Islet of Langerhans (tissue), 1 donor: ENCODE measurements around the gene SPAG16.
"Not testable (repeated sequence)": the region's sequence is repeated elsewhere in the genome, so short reads cannot be mapped to it uniquely, and the experiment has no call there.

Experiments
- FAIRE-seq: peaks from one replicate; lab custom pipeline; 2011; peaks lifted over from hg19 to GRCh38; lab: Jason Lieb, UNC

Gene SPAG16

DNA sequence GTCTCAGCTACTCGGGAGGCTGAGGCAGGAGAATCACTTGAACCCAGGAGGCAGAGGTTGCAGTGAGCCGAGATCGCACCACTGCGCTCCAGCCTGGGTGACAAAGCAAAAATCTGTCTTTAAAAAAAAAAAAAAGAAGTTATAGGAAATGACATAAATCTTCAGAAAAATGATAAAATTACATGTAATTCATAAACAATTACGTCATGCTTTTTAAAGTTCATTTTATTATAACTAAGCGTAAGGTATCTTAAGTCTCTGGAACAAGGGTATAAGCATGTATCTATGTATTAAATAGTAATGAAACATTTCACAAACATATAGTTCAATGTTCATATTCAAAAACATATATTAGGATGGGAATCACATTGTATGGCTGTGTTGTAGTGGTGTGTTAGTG lies 425.9 kb downstream of the SPAG16 start:
- FAIRE-seq: no peak

DNA sequence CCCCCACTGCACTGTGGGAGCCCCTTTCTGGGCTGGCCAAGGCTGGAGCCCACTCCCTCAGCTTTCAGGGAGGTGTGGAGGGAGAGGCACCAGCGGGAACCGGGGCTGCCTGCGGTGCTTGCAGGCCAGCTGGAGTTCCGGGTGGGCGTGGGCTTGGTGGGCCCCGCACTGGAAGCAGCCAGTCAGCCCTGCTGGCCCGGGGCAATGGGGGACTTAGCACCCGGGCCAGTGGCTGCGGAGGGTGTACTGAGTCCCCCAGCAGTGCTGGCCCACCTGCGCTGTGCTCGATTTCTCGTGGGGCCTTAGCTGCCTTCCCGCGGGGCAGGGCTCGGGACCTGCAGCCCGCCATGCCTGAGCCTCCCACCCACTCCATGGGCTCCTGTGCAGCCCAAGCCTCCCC lies 434.1 kb downstream of the SPAG16 start:
- FAIRE-seq: not testable (repeated sequence)

DNA sequence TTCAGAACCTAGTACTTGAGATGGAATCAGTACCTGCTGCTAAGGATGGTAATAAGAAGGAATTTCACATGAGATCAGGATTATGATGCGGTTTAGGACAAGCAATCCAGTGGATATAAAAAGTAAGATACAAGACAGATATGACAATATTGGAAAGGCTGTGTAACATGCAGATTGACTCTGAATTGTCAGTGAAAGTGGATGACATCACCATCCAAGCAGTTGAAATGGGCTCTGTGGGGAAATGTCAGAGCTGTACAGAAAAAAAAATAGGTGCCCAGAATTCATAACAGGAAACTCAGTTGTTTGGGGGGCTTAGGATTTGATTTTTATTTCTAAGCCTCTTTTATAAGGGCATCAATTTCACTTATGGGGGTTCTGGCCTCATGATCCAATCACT lies 438.3 kb downstream of the SPAG16 start:
- no peak for FAIRE-seq

DNA sequence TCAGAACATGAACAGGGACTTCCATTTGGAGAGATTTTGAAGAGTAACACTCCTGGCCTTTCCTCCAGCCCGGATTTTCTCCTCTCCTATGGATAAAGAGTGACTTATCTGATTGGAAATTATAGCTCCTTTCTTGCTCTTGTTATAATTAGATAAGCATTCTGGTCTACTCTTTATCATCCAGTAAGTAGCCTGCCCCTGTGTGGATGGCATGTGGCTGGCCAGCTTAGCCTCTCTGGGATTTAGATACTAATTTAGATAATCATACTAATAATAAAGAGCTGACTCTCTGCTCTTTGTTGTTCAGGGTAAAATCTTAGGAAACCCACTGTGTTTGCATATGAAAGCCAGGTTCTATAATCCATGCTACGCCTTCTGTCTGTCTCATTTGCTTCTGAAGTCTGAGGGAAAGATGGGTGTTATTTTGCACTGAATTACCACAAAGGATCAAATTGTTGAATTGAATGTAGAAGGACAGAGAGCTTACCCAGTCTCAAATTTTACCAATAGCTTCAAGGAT lies 438.8 kb downstream of the SPAG16 start:
- no peak for FAIRE-seq

DNA sequence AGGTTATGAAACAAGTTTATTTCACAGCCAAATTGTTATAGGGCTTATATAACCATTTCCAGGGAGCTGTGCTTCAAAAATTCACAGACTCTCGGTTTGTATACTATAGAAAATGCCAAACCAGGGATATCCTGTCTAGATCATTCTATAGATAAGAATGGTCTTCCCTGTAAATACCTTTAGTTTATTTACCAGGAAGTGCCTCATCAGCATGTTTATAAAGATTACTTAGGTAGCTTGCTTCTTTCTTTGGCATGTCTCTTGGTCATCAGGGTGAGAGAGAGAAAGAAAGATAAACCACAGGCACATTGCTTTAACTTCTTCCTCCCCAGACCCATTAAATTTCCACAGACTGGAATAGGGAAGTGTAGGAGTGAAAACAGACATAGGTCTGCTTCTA lies 439.4 kb downstream of the SPAG16 start:
- no peak for FAIRE-seq

DNA sequence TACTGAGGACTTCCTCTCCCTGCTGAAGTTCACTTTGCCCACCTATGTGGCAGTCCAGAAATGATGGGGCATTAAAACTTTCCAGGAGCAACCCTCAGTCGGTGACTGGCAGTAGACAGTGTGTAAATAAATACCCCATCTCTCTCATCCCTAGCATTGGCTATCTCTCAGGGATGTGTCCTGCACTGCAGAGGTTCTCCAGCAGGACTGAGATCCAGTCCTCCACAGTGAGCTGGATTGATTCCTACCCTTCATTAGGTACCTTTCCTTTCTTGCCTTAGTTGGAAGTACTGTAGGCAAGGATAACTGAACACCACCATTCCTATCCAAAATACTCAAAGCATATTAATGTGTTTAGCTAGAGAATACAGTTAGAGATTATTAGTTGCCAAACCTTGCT lies 441.8 kb downstream of the SPAG16 start:
- FAIRE-seq: no peak

DNA sequence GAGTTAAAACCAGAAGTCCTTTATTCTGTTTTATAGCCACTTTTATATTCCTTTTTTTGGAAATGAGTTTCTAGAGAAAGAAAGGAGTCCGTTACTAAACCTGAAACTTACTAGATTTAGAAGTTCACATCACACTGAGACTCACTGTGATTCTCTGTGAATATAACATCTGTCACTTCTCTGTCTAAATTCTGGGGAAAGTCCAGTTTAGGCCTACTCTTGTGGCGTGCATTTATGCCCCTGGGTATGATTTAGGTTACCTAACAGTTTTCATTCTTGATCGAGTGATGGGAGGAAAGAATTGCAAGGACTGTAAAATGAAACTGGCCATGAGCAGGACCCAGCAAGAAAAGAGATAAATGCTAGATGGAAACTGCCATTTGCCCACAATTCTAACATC lies 449.6 kb downstream of the SPAG16 start:
- no peak for FAIRE-seq

DNA sequence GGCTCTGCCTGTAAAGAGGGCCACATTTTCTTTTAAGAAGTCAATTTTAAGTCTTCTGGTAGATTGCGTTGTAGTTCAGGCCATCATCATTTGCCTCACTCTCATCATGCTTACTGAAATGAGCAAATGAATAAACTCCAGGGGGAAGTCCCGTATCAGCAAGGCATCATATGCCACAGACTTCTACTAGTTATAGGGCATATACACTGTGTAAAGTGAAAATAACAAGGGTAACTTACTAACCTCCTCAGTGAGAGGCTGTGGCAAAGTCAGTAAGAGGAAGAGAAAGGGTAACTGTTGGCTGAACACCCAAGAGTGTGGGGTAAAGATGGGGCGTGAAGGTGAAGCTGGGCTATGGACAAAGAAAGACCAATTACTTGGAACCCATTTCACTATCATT lies 456.2 kb downstream of the SPAG16 start:
- no peak for FAIRE-seq

DNA sequence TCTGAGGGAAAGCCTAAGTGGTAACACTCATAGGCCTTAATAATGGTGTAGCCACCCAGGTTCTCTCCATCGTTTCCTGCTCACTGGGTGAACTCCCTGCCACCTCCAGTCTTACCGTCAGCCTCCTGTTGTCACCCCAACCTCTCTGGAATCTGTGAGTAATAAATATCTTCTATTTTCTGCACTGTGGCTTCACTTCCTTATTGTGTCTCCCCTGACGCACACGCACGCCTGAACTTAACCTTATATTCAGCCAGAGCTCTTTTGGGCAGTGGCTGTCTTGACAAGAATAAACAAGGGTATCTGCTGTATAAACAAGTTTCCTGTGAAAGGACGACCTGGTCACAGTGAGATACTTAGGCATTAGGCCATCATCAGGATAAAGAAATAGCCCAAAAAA lies 467.2 kb downstream of the SPAG16 start:
- FAIRE-seq: no peak

DNA sequence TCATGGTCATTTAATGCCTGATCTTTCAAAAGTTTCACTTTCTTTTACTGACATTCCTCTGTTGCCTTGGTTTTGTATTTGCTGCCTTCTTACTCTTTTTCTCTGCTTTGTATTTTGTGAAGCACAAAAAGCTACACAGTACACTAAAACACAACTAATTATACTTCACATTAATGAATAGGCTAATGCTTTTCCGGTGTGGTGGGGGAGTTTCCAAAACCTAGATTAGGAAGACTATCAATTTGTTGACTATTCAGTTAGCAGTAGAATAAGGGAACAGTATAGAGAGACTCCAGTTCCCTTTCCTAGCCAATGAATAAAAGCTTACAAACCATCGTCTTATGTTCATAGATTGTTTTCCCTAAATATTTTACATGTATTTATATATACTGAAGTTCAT lies 468.3 kb downstream of the SPAG16 start:
- FAIRE-seq: no peak

DNA sequence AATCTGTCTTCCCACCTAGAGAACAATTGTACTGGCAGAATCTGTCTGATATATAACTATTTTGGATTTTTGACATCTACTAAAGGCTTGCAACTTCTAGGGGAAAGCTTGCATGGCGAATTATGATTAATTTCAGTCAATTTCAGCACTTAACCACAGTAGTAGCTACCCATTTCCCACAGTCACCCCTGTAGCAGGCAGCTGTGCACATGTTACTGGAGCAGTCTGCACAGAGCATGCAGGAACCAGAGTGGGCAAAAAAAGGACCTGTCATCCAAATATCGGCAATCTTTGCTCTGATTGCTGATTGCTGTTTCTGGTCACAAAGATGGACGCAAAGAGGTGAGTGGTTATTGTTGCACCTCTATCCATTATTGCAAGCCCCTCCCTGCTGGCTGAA lies 473.3 kb downstream of the SPAG16 start:
- FAIRE-seq: no peak

DNA sequence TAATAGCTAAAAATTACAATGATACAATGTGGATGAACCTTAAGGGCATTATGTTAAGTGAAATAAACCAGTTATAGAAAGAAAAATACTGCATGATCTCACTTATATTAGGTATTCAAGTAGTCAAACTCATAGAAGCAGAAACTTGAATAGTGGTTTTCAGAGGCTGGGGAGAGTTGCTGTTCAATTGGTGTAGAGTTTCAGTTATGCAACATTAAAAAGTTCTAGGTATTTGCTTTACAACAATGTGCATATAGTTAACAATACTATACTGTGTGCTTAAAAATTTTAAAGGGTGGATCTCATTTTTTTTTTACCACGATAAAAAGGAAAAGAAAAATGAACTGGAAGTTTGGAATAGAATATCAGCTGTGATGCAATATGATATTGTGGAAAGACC lies 479.1 kb downstream of the SPAG16 start:
- FAIRE-seq: no peak

DNA sequence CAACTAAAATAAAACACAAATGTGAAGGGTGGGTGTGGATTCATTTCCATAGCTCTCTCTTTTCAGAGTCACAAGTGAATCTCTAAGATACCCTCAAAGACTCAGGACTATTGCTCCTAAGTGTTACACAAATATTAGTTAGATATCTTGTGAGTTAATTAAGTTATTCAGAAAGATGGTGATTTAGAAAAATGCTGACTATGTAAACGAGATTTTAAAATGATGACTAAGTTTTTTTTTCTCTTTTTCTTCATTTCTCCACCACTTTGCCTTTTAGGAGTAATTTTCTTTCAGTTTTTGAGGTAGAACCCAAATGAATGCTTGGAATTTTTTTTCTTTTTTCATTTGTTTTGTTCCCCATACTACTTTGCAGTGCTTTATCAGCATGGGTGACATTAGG lies 479.7 kb downstream of the SPAG16 start:
- FAIRE-seq: no peak

DNA sequence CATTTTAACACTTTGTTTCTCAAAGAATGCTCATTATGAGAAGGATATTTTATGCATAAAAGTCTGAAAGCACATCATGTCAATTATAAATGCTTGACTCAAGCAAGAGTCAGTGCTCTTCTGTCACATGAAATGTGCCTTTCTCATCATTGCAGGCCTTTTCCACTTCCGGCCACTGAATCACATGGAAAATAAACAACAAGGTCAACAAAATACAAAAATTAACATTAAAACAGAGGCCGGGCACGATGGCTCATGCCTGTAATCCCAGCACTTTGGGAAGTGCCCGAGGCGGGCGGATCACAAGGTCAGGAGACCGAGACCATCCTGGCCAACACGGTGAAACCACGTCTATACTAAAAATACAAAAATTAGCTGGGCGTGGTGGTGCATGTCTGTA lies 480.6 kb downstream of the SPAG16 start:
- no peak for FAIRE-seq

DNA sequence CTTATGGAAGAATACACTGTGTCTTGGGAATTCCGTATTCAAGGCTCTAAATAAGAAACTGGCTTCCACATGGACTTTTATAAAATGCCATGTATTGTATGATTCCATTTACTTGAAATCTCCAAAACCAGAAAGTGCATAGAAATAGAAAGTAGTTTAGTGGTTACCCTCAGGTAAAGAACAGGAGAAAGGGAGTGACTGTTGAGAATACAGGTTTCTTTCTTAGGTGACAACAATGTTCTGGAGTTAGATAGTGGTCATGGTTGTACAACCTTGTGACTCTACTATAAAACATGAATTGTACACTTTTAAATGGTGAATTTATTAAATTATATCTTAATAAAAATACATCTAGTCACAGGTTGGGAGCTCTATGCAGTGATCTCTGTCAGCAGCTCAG lies 481.8 kb downstream of the SPAG16 start:
- no peak for FAIRE-seq

DNA sequence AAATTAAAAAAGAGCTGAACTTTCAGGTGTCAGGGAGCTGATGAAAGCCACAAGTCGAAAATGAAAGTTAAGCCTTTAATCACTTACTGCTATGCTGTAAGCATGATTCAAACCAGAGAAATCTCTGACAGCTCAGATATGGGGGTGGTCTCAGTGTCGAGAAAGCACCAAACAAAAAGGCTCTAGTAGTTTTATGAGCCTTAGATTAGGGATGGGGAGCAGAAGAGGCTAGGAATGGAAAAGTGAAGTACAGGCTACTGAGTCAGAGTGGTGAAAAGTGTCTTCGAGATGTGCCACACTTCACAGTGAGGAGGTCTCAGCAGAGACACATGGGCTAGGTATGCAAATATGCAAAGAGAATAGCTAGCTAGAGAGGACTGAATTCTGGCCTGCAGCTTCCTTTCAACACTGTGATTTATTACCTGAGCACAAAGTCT lies 482.2 kb downstream of the SPAG16 start:
- FAIRE-seq: no peak

DNA sequence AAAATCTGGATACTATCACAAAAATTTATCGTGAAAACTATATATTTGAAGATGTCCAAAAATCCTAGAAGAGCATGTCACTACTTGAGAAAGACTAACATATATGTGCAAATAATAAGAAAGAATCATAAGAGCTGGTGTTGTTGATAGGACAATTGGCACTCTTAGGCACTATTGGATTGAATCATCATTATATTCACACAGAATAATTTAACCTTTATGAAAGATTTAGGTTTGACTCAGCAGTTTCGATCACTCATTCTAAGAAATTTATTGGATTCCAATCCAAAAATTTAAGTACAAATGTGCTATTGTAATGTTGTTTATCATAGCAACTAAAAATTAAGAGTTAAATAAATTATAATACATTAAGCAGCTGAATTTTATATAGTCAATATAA lies 503.6 kb downstream of the SPAG16 start:
- FAIRE-seq: no peak

DNA sequence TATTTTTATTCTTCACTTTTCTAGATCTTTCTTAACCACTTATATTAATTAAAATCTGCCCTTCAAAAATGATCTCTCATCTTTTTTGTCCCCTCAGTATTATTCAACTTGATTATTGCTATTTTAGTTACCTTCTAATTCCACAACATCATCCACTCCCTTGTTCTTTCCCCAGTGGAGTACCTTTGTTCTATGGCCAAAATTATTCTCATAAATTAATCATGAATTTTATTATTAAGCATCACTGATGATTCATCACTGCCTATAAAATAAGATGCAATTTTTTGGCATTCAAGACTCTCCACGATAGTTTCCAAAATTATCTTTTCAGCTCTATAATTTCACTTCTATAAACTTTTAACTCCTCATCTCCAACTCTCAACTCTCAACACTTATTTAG lies 505.7 kb downstream of the SPAG16 start:
- FAIRE-seq: no peak

DNA sequence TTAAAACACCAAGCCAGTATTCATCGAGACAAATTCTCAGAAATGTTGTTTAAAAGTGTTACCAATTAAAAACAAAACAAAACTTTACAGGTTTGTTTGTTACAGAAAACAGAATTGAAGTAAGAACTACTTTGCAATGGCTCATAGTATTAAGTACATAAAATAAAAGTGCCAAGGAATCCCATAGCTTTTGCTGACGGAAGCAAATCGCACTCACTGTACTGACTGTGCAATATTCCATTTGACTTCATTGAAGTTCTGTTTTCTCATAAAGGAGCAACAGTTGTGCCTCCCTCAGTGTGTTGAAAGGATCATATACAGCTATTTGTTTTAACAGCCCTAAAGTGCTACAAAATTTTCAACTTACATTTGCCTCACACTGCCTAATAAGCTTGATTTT lies 507.8 kb downstream of the SPAG16 start:
- FAIRE-seq: no peak

DNA sequence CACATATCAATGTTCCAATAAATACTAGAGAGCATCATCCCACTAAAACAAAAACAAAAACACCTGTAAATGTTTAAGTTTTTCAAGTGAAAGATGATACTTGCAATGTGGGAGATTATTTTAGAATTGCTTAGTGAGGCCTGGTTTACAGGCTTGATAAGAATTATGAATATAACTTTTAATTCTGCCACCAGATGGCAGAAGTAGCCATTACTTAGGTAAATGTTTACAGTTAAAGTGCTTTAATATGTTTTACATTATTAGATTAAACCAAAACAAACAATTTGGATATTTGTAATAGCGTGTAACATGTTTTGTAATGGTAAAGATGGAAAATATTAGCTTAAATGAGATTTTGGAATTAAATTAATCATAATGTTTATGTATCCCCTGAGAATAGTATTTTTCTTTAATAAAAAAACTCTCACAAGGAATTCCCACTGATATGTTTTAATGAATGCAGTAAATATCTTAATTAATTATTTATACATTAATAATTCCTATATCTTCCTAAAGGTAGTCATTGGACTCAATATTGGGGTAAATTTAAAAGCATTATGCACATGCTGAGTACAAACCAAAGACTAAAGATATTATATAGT lies 522.0 kb downstream of the SPAG16 start:
- peak; percentile 99 for FAIRE-seq

DNA sequence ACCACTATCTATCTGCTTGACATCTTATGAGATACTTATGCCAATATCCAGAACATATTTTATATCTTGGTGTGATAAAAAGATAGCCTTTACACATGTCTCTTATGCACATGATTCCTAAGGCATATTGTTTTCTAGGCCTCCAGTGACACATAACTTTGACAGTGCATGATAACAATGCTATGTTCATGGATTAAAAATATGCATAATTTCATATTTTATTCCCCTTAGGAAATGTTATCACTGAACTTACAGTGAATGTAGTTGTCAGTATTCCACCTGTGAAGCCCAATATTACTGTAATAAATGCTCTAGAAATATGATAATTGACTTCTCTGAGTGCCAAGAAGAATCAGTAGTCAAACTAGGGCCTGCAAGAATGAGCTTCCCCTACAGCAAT lies 532.3 kb downstream of the SPAG16 start:
- no peak for FAIRE-seq

DNA sequence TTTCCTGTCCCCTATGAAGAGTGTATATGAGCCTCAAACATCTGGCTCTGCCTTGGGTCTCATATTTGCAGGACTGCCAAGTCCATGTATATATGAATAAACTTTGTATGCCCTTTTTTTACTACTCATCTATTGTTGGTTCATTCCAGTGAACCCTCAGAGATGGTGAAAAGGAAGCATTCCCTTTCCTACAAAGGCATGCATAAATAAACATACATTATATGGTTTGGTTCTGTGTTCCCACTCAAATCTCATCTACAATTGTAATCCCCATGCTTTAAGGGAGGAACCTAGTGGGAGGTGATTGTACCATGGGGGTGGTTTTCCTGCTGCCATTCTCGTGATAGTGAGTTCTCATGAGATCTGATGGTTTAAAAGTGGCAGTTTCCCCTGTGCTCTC lies 534.2 kb downstream of the SPAG16 start:
- no peak for FAIRE-seq

DNA sequence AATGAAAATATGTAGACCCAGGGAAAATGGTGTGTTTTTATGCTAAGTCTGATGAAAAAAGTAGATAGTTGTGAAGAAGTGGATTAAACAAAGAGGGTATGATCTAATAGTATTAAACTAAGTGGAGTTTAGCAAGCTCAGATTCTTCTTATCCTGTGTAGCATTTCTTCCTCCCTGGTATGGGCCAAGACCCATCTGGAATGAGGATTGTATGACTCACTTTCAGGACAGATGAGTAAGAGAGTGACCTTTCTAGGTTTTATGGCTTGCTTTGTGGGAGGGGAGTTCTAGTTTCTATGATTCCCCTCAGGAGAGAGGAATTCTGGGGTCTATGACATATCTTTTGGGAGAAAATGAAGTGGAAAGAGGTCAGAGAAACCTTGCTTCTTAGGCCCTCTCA lies 550.1 kb downstream of the SPAG16 start:
- no peak for FAIRE-seq

DNA sequence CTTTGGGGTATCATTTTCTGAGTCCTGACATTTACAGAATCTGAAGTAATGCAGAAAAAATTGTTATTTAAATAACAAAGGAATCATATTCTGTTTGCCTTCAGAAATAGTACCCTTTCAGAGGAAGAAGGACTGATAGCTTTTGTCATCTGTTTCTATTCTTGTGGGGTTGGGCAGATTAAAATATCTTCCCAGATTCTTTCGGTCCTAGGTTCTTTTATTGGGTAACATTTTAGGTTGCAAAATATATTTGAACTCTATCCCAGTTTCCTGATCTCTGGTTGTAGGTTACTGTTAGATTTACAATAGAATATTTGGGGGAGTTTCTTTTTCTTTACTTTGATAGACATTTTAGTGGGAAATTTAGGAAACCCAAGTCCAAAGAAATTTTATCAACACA lies 550.5 kb downstream of the SPAG16 start:
- no peak for FAIRE-seq

DNA sequence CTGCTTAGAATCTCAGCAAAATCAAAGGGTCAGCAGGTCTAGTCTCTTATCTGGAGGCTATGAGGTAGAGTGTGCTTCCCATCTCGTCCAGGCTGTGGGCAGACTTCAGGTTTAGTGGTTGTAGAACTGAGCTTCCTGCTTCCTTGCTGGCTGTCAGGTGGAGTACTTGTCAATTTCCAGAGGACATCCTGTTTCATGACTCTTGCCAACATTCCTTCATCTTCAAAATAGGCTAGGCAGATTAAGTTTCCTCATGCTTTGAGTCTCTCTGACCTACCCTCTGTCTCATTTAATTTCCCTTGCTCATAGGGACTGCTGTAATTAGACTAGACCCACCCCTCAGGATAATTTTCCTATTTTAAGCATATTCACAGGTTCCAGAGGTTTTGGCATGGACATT lies 562.6 kb downstream of the SPAG16 start:
- FAIRE-seq: no peak
